HG03558 (cell line): ENCODE measurements around the gene NOP14.
"Not testable (repeated sequence)": the region's sequence is repeated elsewhere in the genome, so short reads cannot be mapped to it uniquely, and the experiment has no call there.

Experiments used
- ATAC-seq: cut with Tn5 transposase; IDR thresholded peaks from one replicate; pipeline ENCODE4 v1.9.1; 2021; ENCODE audit warnings: moderate number of reproducible peaks; ENCODE audit not compliant: unreplicated experiment; ENCODE audit errors: extremely low read depth

Gene NOP14

GRCh38 chr4:2932951-2933565, 30.1 kb downstream of the NOP14 start:
- no peak for ATAC-seq

GRCh38 chr4:2932321-2932950, 30.8 kb downstream of the NOP14 start:
- ATAC-seq = no peak

- peak; percentile 35 for ATAC-seq
Observed at GRCh38 chr4:2931512-2932301, 31.5 kb downstream of the NOP14 start.

- ATAC-seq = no peak
Observed at GRCh38 chr4:2930758-2931511, 32.3 kb downstream of the NOP14 start.

- no peak for ATAC-seq
Observed at GRCh38 chr4:2930135-2930757, 33.0 kb downstream of the NOP14 start.

GRCh38 chr4:2929469-2929868, 33.7 kb downstream of the NOP14 start:
- ATAC-seq = no peak

- no peak for ATAC-seq
Observed at GRCh38 chr4:2928242-2929176, 34.7 kb downstream of the NOP14 start.

- ATAC-seq = no peak
Observed at GRCh38 chr4:2927696-2928075, 35.5 kb downstream of the NOP14 start.

- ATAC-seq = no peak
Observed at GRCh38 chr4:2927016-2927695, 36.0 kb downstream of the NOP14 start.

- ATAC-seq = no peak
Observed at GRCh38 chr4:2925931-2926860, 37.0 kb downstream of the NOP14 start.

- ATAC-seq = no peak
Observed at GRCh38 chr4:2925496-2925895, 37.7 kb downstream of the NOP14 start.

- ATAC-seq = no peak
Observed at GRCh38 chr4:2924765-2925301, 38.4 kb downstream of the NOP14 start.

- ATAC-seq = no peak
Observed at GRCh38 chr4:2924286-2924685, 38.9 kb downstream of the NOP14 start.

- no peak for ATAC-seq
Observed at GRCh38 chr4:2923668-2924173, 39.5 kb downstream of the NOP14 start.

- no peak for ATAC-seq
Observed at GRCh38 chr4:2923141-2923551, 40.1 kb downstream of the NOP14 start.

GRCh38 chr4:2922453-2923101, 40.6 kb downstream of the NOP14 start:
- ATAC-seq = not testable (repeated sequence)

- ATAC-seq = not testable (repeated sequence)
Observed at GRCh38 chr4:2918714-2919113, 44.5 kb downstream of the NOP14 start.
